HL-60 (cell line): ENCODE results near the gene NEK1.

ENCODE experiments used
- DNase-seq, 2 experiments: peaks; one replicate each; pipeline ENCODE4 v3.0.0-alpha.2; 2010 to 2020; ENCODE audit warnings: low read depth in 1 of 2, low spot score in 1 of 2
- H3K27ac ChIP-seq: fragments of 250-450 bp; sonication (Bioruptor Pico); replicated peaks from 2 replicates; pipeline ENCODE4 v1.5.1; 2020; ENCODE audit warnings: mild to moderate bottlenecking, moderate library complexity
- H3K27me3 ChIP-seq: fragments of 250-450 bp; sonication (Bioruptor Pico); 2 replicates; pipeline ENCODE4 v1.5.1; 2021; ENCODE audit warnings: mild to moderate bottlenecking, moderate library complexity; ENCODE audit not compliant: insufficient read depth, poor library complexity, severe bottlenecking
- H3K4me3 ChIP-seq: replicated peaks from 2 replicates; pipeline ENCODE4 v1.5.1; 2011; ENCODE audit warnings: mild to moderate bottlenecking, control low read depth, low read length; ENCODE audit not compliant: insufficient read depth
- CTCF ChIP-seq: IDR thresholded peaks from one replicate; pipeline ENCODE4 v1.5.1; 2011; ENCODE audit warnings: low read length, control low read depth, inconsistent platforms; ENCODE audit not compliant: insufficient read depth
- GABPA ChIP-seq: IDR thresholded peaks from 2 replicates; pipeline ENCODE4 v1.6.1; 2012; ENCODE audit warnings: low read depth
- POLR2AphosphoS5 ChIP-seq: IDR thresholded peaks from 2 replicates; pipeline ENCODE4 v1.6.1; 2012; ENCODE audit warnings: low read depth
- REST ChIP-seq: IDR thresholded peaks from 2 replicates; pipeline ENCODE4 v1.6.1; 2012; ENCODE audit warnings: low read depth; ENCODE audit not compliant: insufficient replicate concordance
- SPI1 ChIP-seq: IDR thresholded peaks from 2 replicates; pipeline ENCODE4 v1.6.1; 2012; ENCODE audit warnings: low read depth, mild to moderate bottlenecking, borderline replicate concordance

The NEK1 gene

GRCh38 chr4:169601016-169601771, 11.2 kb downstream of the NEK1 start:
- Histone ChIP-seq H3K4me3 (no peak overlapping the region), H3K27ac (no peak overlapping the region), H3K27me3 (no peaks in the 10 kb centered on the region)
- DNase-seq: no peak
- TF ChIP-seq CTCF (no peak), REST (no peak), SPI1 (no peak), GABPA (no peak), POLR2AphosphoS5 (no peak)

- H3K27me3 ChIP-seq: no peaks in the 10 kb centered on the region
These were observed 17.7 kb downstream of the NEK1 start for GRCh38 chr4:169594560-169595195.

More at GRCh38 chr4:169594560-169595195, 17.7 kb downstream of the NEK1 start:
- no peak for DNase-seq
- Histone ChIP-seq H3K4me3 (no peak overlapping the region), H3K27ac (no peak overlapping the region)
- TF ChIP-seq REST (no peak), CTCF (no peak), SPI1 (no peak)
